MCF 10A (cell line): ENCODE measurements around the gene ANKLE2. TPM values are rescaled to one million over a fixed set of nuclear protein-coding genes. Genes with fewer than 3 reads are reported as not detected.

ENCODE experiments used
- BruUV-seq: library from RNA; stranded (reverse); fragments of 400-500 nt; replicated peaks from 2 replicates; lab custom pipeline; 2021; lab: Mats Ljungman, UMichigan
- CTCF ChIA-PET: fragments of 300-600 bp; sonication (Branson Sonifier 250); formaldehyde crosslinking; extraction: SDS; loops from one replicate; lab custom pipeline; 2021; ENCODE audit warnings: antibody characterized with exemption, inconsistent platforms; lab: Yijun Ruan, JAX
- POLR2A ChIA-PET: fragments of 300-600, 350-650 bp; sonication (Branson Sonifier 250); formaldehyde crosslinking; extraction: SDS; loops from one replicate; lab custom pipeline; 2020; ENCODE audit warnings: antibody characterized with exemption, inconsistent platforms; lab: Yijun Ruan, JAX
- DNase-seq: peaks from one replicate; pipeline ENCODE4 v3.0.0-alpha.2; 2018; ENCODE audit not compliant: unreplicated experiment
- H3K27ac Mint-ChIP-seq: one replicate; pipeline ENCODE4 v1.8.0; 2022; ENCODE audit warnings: mild to moderate bottlenecking, low read depth, mixed read lengths; ENCODE audit not compliant: unreplicated experiment
- H3K27me3 Mint-ChIP-seq: one replicate; pipeline ENCODE4 v1.8.0; 2022; ENCODE audit warnings: mixed read lengths; ENCODE audit not compliant: insufficient read depth, unreplicated experiment
- H3K36me3 Mint-ChIP-seq: one replicate; pipeline ENCODE4 v1.8.0; 2022; ENCODE audit warnings: mild to moderate bottlenecking, moderate library complexity, mixed read lengths; ENCODE audit not compliant: insufficient read depth, unreplicated experiment
- H3K4me1 Mint-ChIP-seq: one replicate; pipeline ENCODE4 v1.8.0; 2022; ENCODE audit warnings: mixed read lengths; ENCODE audit not compliant: insufficient read depth, unreplicated experiment
- H3K4me3 Mint-ChIP-seq: one replicate; pipeline ENCODE4 v1.8.0; 2022; ENCODE audit warnings: mild to moderate bottlenecking, moderate library complexity, mixed read lengths; ENCODE audit not compliant: unreplicated experiment
- H3K9me3 Mint-ChIP-seq: one replicate; pipeline ENCODE4 v1.8.0; 2022; ENCODE audit warnings: mixed read lengths; ENCODE audit not compliant: unreplicated experiment
- intact Hi-C: fragments of 100-400 bp; cut with micrococcal nuclease; formaldehyde crosslinking; loops from 2 replicates; pipeline ENCODE4 v1.14.1; 2022
- total RNA-seq: library from RNA; stranded (reverse); gene quantifications from 2 replicates; pipeline ENCODE4 v1.2.3, GENCODE V29; 2022
- TF ChIP-seq, protein P1 (sequence below): fragments of 200-600 bp; IDR thresholded peaks from one replicate; pipeline ENCODE4 v1.8.0; 2022; ENCODE audit warnings: antibody characterized with exemption, mild to moderate bottlenecking; ENCODE audit not compliant: unreplicated experiment

ANKLE2 gene
- total RNA-seq, 1 experiment from 2014 or later, result 142 TPM

DNA sequence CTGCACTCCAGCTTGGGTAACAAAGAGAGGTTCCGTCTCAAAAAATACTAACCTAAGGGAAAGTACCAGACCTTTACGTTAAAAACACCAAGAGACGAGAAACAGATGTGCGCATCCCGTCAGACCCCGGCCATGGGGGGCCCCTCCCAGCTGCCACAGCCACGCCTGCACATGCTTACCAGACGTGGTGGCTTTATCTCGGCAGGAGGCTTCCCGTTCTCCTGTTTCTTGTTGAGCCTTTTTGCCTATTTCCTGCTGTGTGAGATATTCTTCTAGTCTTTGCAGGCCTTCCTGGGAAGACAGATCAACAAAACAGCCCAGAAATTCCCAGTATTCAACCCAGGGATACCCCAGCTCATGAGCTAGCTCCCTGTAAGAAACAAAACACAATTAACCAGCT lies 27.4 kb downstream of the ANKLE2 start:
- Mint-ChIP-seq H3K27me3 (no peaks in the 10 kb centered on the region), H3K27ac (no peak overlapping the region), H3K4me1 (no peaks in the 10 kb centered on the region), H3K36me3 (peaks cover 96% of the 10 kb centered on the region), H3K9me3 (no peaks in the 10 kb centered on the region), H3K4me3 (no peak overlapping the region)
- intact Hi-C loops, result no loop called here
- TF ChIP-seq, protein P1, sequence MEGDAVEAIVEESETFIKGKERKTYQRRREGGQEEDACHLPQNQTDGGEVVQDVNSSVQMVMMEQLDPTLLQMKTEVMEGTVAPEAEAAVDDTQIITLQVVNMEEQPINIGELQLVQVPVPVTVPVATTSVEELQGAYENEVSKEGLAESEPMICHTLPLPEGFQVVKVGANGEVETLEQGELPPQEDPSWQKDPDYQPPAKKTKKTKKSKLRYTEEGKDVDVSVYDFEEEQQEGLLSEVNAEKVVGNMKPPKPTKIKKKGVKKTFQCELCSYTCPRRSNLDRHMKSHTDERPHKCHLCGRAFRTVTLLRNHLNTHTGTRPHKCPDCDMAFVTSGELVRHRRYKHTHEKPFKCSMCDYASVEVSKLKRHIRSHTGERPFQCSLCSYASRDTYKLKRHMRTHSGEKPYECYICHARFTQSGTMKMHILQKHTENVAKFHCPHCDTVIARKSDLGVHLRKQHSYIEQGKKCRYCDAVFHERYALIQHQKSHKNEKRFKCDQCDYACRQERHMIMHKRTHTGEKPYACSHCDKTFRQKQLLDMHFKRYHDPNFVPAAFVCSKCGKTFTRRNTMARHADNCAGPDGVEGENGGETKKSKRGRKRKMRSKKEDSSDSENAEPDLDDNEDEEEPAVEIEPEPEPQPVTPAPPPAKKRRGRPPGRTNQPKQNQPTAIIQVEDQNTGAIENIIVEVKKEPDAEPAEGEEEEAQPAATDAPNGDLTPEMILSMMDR, result no peak
- BruUV-seq, result no TSS peak
- ChIA-PET POLR2A (interaction anchor here (0.6 to 0.7 kb wide), 2 partner anchors 12 to 31 kb away, joined by 3 read pairs; no protein-coding TSS in a partner anchor), CTCF (no interaction called here)
- DNase-seq, result no peak

GRCh38 chr12:132731574-132731973 lies 30.1 kb downstream of the ANKLE2 start:
- ChIA-PET POLR2A (no interaction called here), CTCF (interaction anchor here (0.6 to 1.0 kb wide), 2 partner anchors 10 to 12 kb away, joined by 3 read pairs; no protein-coding TSS in a partner anchor)
- DNase-seq, result no peak
- H3K27me3 Mint-ChIP-seq, result no peaks in the 10 kb centered on the region
- H3K4me3 Mint-ChIP-seq, result no peak overlapping the region
- peaks cover 94% of the 10 kb centered on the region for H3K36me3 Mint-ChIP-seq
- H3K27ac Mint-ChIP-seq, result no peak overlapping the region
- H3K9me3 Mint-ChIP-seq, result no peaks in the 10 kb centered on the region
- intact Hi-C loops, result no loop called here
- BruUV-seq, result no TSS peak
- no peaks in the 10 kb centered on the region for H3K4me1 Mint-ChIP-seq
- TF ChIP-seq, protein P1, result no peak

DNA sequence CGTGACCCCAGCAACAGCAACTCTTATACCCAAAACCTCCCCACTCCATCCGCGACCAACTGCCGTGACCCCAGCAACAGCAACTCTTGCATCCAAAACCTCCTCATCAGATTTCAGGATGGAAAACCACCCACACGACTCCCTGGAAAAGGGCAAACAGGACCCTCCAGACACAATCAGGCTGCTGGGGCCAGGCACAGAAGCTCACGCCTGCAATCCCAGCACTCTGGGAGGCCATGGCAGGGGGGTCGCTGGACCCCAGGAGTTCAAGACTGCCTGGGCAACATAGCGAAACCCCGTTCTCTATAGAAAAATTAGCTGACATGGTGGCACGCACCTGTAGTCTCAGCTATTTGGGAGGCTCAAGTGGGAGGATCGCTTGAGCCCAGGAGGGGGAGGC lies 31.3 kb downstream of the ANKLE2 start:
- TF ChIP-seq, protein P1, result no peak
- no peak for DNase-seq
- Mint-ChIP-seq H3K36me3 (peaks cover 94% of the 10 kb centered on the region), H3K4me1 (no peaks in the 10 kb centered on the region), H3K27me3 (no peaks in the 10 kb centered on the region), H3K9me3 (no peaks in the 10 kb centered on the region), H3K4me3 (no peak overlapping the region), H3K27ac (no peak overlapping the region)
- ChIA-PET CTCF (no interaction called here), POLR2A (interaction anchor here (1.5 kb wide), 1 partner anchor 20 kb away, joined by 3 read pairs; the partner anchor contains the start of gene PGAM5)
- BruUV-seq, result no TSS peak
- intact Hi-C loops, result no loop called here

GRCh38 chr12:132729541-132730320 lies 31.9 kb downstream of the ANKLE2 start:
- Mint-ChIP-seq H3K27me3 (no peaks in the 10 kb centered on the region), H3K36me3 (peaks cover 94% of the 10 kb centered on the region), H3K9me3 (no peaks in the 10 kb centered on the region), H3K27ac (no peak overlapping the region), H3K4me1 (no peaks in the 10 kb centered on the region), H3K4me3 (no peak overlapping the region)
- intact Hi-C loops, result no loop called here
- BruUV-seq, result no TSS peak
- no peak for DNase-seq
- TF ChIP-seq, protein P1, result no peak
- ChIA-PET CTCF (no interaction called here), POLR2A (interaction anchor here (0.7 to 1.5 kb wide), 2 partner anchors 17 to 19 kb away, joined by 3 to 4 read pairs; partner anchors contain the start of gene PGAM5)
